Measurements from ENCODE around the gene C2orf15. TPM values are rescaled to one million over a fixed set of nuclear protein-coding genes. Genes with fewer than 3 reads are reported as not detected.
"Not testable (repeated sequence)": the region's sequence is repeated elsewhere in the genome, so short reads cannot be mapped to it uniquely, and the experiment has no call there.

Gene C2orf15
- total and polyA plus RNA-seq, 2 experiments from 2014 or later: 5.9 to 8.9 TPM

DNA sequence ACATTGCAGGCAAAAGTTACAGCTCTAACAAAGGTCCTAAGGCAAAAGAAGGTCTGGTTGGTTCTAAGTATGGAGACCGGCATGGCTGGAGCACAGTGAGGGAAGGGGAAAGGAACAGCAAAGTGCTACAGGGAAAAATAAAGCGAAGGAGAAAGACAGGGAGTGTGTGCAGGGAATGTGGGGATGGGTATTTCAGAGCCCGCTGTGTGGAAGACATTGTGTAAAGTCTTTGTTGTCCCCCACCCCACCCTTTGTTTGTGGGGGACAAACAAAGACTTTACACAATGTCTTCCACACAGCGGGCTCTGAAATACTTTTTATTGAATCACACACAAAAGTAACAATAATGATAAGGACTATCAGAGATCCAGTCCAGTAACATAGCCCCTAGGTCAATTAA is 28.9 kb upstream of the C2orf15 start:
- Histone ChIP-seq H3K4me2 (no peak overlapping the region), H3K27me3 (no peaks in the 10 kb centered on the region), H3K9me3 (ENCODE audit: low read depth) (no peaks in the 10 kb centered on the region), H3K36me3 (replicated peaks; ENCODE audit: insufficient read depth, low read depth) (no peaks in the 10 kb centered on the region), H3K27ac (no peak overlapping the region), H4K20me1 (ENCODE audit: insufficient read depth, poor library complexity, severe bottlenecking) (no peaks in the 10 kb centered on the region), H3K4me3 (no peak overlapping the region), H2AFZ (no peak overlapping the region), H3K79me2 (no peaks in the 10 kb centered on the region), H3K9me2 (replicated peaks; ENCODE audit: insufficient read depth) (no peaks in the 10 kb centered on the region), H3K4me1 (ENCODE audit: insufficient read depth) (no peaks in the 10 kb centered on the region)
- TF ChIP-seq EZH2 (IDR thresholded peaks at IDR 0.05; ENCODE audit: borderline replicate concordance) (no peak), EZH2phosphoT487 (IDR thresholded peaks at IDR 0.05; ENCODE audit: low read depth, severe bottlenecking, unreplicated experiment) (no peak)
- TF ChIP-seq, protein P1, sequence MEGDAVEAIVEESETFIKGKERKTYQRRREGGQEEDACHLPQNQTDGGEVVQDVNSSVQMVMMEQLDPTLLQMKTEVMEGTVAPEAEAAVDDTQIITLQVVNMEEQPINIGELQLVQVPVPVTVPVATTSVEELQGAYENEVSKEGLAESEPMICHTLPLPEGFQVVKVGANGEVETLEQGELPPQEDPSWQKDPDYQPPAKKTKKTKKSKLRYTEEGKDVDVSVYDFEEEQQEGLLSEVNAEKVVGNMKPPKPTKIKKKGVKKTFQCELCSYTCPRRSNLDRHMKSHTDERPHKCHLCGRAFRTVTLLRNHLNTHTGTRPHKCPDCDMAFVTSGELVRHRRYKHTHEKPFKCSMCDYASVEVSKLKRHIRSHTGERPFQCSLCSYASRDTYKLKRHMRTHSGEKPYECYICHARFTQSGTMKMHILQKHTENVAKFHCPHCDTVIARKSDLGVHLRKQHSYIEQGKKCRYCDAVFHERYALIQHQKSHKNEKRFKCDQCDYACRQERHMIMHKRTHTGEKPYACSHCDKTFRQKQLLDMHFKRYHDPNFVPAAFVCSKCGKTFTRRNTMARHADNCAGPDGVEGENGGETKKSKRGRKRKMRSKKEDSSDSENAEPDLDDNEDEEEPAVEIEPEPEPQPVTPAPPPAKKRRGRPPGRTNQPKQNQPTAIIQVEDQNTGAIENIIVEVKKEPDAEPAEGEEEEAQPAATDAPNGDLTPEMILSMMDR (IDR thresholded peaks at IDR 0.05; ENCODE audit: poor library complexity): no peak
- DNase-seq (ENCODE audit: low spot score): no peak
- 77% methylated on average over 4 of the region's 4 CpGs for WGBS (ENCODE audit: low lambda C conversion rate, missing lambda C conversion rate)

DNA sequence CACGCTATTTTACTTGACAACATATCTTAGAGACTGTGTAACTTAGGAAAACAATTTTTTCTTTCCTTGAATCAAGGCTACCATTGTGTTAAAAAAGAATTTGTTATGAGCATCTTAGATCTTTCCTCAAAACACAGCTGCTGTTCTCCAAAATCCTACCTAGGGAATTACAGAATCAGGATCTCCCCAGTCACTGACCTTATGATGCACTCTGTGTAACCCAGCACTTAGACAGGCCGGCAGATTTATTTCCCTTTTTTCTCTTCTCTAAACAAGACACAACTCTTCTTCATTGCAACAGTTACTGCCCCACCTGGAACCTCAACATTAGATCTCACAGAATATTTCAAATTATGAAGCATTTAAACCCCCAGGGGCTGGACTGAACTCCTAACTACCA is 13.5 kb upstream of the C2orf15 start:
- H3K27me3 ChIP-seq: no peaks in the 10 kb centered on the region
- H3K4me2 ChIP-seq: no peak overlapping the region
- H3K9me3 ChIP-seq (ENCODE audit: low read depth): peaks cover 4% of the 10 kb centered on the region
- no peaks in the 10 kb centered on the region for H3K79me2 ChIP-seq
- TF ChIP-seq, protein P1 (IDR thresholded peaks at IDR 0.05; ENCODE audit: poor library complexity): no peak
- TF ChIP-seq EZH2phosphoT487 (IDR thresholded peaks at IDR 0.05; ENCODE audit: low read depth, severe bottlenecking, unreplicated experiment): no peak
- TF ChIP-seq EZH2 (IDR thresholded peaks at IDR 0.05; ENCODE audit: borderline replicate concordance): no peak
- H3K36me3 ChIP-seq (replicated peaks; ENCODE audit: insufficient read depth, low read depth): no peaks in the 10 kb centered on the region
- DNase-seq (ENCODE audit: low spot score): no peak
- no peak overlapping the region for H3K27ac ChIP-seq
- no peak overlapping the region for H2AFZ ChIP-seq
- H4K20me1 ChIP-seq (ENCODE audit: insufficient read depth, poor library complexity, severe bottlenecking): no peaks in the 10 kb centered on the region
- 90% methylated on average over 2 of the region's 2 CpGs for WGBS (ENCODE audit: low lambda C conversion rate, missing lambda C conversion rate)
- H3K9me2 ChIP-seq (replicated peaks; ENCODE audit: insufficient read depth): no peaks in the 10 kb centered on the region
- no peak overlapping the region for H3K4me3 ChIP-seq
- no peaks in the 10 kb centered on the region for H3K4me1 ChIP-seq (ENCODE audit: insufficient read depth)

DNA sequence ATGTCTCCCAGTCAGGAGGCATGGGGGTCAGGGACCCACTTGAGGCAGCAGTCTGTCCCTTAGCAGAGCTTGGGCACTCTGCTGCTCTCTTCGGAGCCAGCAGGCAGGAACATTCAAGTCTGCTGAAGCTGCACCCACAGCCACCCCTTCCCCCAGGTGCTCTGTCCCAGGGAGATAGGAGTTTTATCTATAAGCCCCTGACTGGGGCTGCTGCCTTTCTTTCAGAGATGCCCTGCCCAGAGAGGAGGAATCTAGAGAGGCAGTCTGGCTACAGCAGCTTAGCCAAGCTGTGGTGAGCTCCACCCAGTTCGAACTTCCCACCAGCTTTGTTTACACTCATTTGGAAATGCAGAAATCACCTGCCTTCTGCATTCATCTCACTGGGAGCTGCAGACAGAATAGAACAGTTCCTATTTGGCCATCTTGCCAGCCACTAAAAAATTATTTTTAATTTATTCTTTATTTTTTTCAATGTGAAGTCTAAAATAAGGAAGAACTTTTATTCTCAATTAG is 6.4 kb upstream of the C2orf15 start:
- not testable (repeated sequence) for H2AFZ ChIP-seq; H3K4me1 ChIP-seq (ENCODE audit: insufficient read depth); H3K4me2 ChIP-seq; H3K36me3 ChIP-seq (replicated peaks; ENCODE audit: insufficient read depth, low read depth); DNase-seq (ENCODE audit: low spot score); H3K27me3 ChIP-seq; H3K4me3 ChIP-seq; H4K20me1 ChIP-seq (ENCODE audit: insufficient read depth, poor library complexity, severe bottlenecking); H3K27ac ChIP-seq; H3K9me2 ChIP-seq (replicated peaks; ENCODE audit: insufficient read depth)
- Histone ChIP-seq H3K9me3 (ENCODE audit: low read depth) (peaks cover 11% of the 10 kb centered on the region), H3K79me2 (peaks cover 14% of the 10 kb centered on the region)
- WGBS (ENCODE audit: low lambda C conversion rate, missing lambda C conversion rate): 92% methylated on average over 2 of the region's 2 CpGs

DNA sequence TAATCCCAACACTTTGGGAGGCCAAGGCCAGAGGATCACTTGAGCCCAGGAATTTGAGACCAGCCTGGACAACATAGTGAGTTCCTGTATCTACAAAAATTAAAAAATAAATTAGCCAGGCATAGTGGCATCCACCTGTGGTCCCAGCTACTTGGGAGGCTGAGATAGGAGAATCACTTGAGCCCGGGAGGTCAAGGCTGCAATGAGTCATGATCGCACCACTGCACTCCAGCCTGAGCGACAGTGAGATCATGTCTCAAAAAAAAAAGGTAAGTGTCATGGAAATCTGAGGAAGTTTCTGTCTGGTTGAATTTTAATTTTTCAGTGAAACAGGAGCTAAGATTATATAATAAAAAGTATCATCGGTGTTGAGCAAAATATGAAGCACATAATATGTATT is 2.5 kb upstream of the C2orf15 start:
- no peaks in the 10 kb centered on the region for H3K36me3 ChIP-seq (replicated peaks; ENCODE audit: insufficient read depth, low read depth)
- no peaks in the 10 kb centered on the region for H3K9me3 ChIP-seq (ENCODE audit: low read depth)
- DNase-seq (ENCODE audit: low spot score): no peak
- no peaks in the 10 kb centered on the region for H3K27me3 ChIP-seq
- no peak overlapping the region for H3K4me3 ChIP-seq
- no peak overlapping the region for H3K27ac ChIP-seq
- no peaks in the 10 kb centered on the region for H4K20me1 ChIP-seq (ENCODE audit: insufficient read depth, poor library complexity, severe bottlenecking)
- H3K4me1 ChIP-seq (ENCODE audit: insufficient read depth): no peaks in the 10 kb centered on the region
- H3K9me2 ChIP-seq (replicated peaks; ENCODE audit: insufficient read depth): no peaks in the 10 kb centered on the region
- H3K79me2 ChIP-seq: peaks cover 14% of the 10 kb centered on the region
- 94% methylated on average over 4 of the region's 4 CpGs for WGBS (ENCODE audit: low lambda C conversion rate, missing lambda C conversion rate)
- no peak overlapping the region for H3K4me2 ChIP-seq
- TF ChIP-seq EZH2 (IDR thresholded peaks at IDR 0.05; ENCODE audit: borderline replicate concordance): no peak
- TF ChIP-seq, protein P1 (IDR thresholded peaks at IDR 0.05; ENCODE audit: poor library complexity): no peak
- TF ChIP-seq EZH2phosphoT487 (IDR thresholded peaks at IDR 0.05; ENCODE audit: low read depth, severe bottlenecking, unreplicated experiment): no peak
- H2AFZ ChIP-seq: no peak overlapping the region

Data from hepatocyte (in vitro differentiated cells).